DOHH2 (cell line): ENCODE data around the gene PPP3CA.

Experiments used
- CTCF ChIP-seq: fragments of 200-600 bp; sonication (generic); IDR thresholded peaks from one replicate; pipeline ENCODE4 v1.5.1; 2014; ENCODE audit warnings: antibody characterized with exemption, mild to moderate bottlenecking, low read depth, low read length; ENCODE audit not compliant: poor library complexity, severe bottlenecking
- EZH2phosphoT487 ChIP-seq: fragments of 200-600 bp; sonication (generic); IDR thresholded peaks from 2 replicates; pipeline ENCODE4 v1.6.1; 2017; ENCODE audit warnings: borderline replicate concordance, mild to moderate bottlenecking, antibody characterized with exemption, low read length, moderate library complexity, mixed read lengths

- TF ChIP-seq CTCF: no peak
- no peak for TF ChIP-seq EZH2phosphoT487
Measured at GRCh38 chr4:101332424-101332823, 14.9 kb downstream of the PPP3CA start.
